GM10266 (cell line): ENCODE results near the gene HOXB5.

Experiments
- DNase-seq: peaks from one replicate; pipeline ENCODE4 v3.0.0; 2012; ENCODE audit errors: extremely low spot score
- CTCF ChIP-seq: IDR thresholded peaks from 2 replicates; pipeline ENCODE4 v1.5.1; 2012; ENCODE audit warnings: mild to moderate bottlenecking, low read depth; ENCODE audit not compliant: control insufficient read depth, insufficient read depth; ENCODE audit errors: missing control alignments

HOXB5 gene

GRCh38 chr17:48609033-48609432 lies 15.5 kb upstream of the HOXB5 start:
- TF ChIP-seq CTCF = no peak
- DNase-seq = no peak

- DNase-seq = no peak
- TF ChIP-seq CTCF = no peak
Measured at GRCh38 chr17:48608494-48608834, 14.9 kb upstream of the HOXB5 start.

GRCh38 chr17:48606892-48607614 lies 13.5 kb upstream of the HOXB5 start:
- TF ChIP-seq CTCF = no peak
- DNase-seq = no peak

GRCh38 chr17:48605991-48606891 lies 12.7 kb upstream of the HOXB5 start:
- TF ChIP-seq CTCF = no peak
- DNase-seq = no peak

- no peak for TF ChIP-seq CTCF
- DNase-seq = no peak
Measured at GRCh38 chr17:48605409-48605919, 11.9 kb upstream of the HOXB5 start.

- no peak for TF ChIP-seq CTCF
- no peak for DNase-seq
Measured at GRCh38 chr17:48604770-48605329, 11.3 kb upstream of the HOXB5 start, which contains the start of gene HOXB6. TSS of gene HOXB6 (minus strand) at chr17:48604986. CDS start at chr17:48598150, 6,836 bp downstream.
